HCT116 (cell line): ENCODE data around the gene POP5. TPM values are rescaled to one million over a fixed set of nuclear protein-coding genes. Genes with fewer than 3 reads are reported as not detected.

Experiments
- CEBPB ChIP-seq: IDR thresholded peaks from 2 replicates; pipeline ENCODE4 v1.6.1; 2012; ENCODE audit warnings: low read depth
- ELF1 ChIP-seq: IDR thresholded peaks from 2 replicates; pipeline ENCODE4 v1.6.1; 2012; ENCODE audit warnings: low read depth, borderline replicate concordance
- JUND ChIP-seq: IDR thresholded peaks from 2 replicates; pipeline ENCODE4 v1.6.1; 2012
- POLR2A ChIP-seq: IDR thresholded peaks from 2 replicates; pipeline ENCODE4 v1.7.0; 2011; ENCODE audit warnings: borderline replicate concordance; ENCODE audit not compliant: insufficient read depth, insufficient read length; ENCODE audit errors: extremely low read depth
- RAD21 ChIP-seq: IDR thresholded peaks from 2 replicates; pipeline ENCODE4 v1.6.1; 2012; ENCODE audit warnings: low read depth, mild to moderate bottlenecking
- REST ChIP-seq: IDR thresholded peaks from 2 replicates; pipeline ENCODE4 v1.6.1; 2012; ENCODE audit warnings: low read depth
- SIN3A ChIP-seq: IDR thresholded peaks from 2 replicates; pipeline ENCODE4 v1.6.1; 2012; ENCODE audit warnings: low read depth
- SP1 ChIP-seq: IDR thresholded peaks from 2 replicates; pipeline ENCODE4 v1.6.1; 2012; ENCODE audit warnings: low read depth
- SRF ChIP-seq: IDR thresholded peaks from 2 replicates; pipeline ENCODE4 v1.6.1; 2012; ENCODE audit warnings: low read depth
- TCF7L2 ChIP-seq: IDR thresholded peaks from 2 replicates; pipeline ENCODE4 v1.7.0; 2011; ENCODE audit warnings: borderline replicate concordance, inconsistent platforms; ENCODE audit not compliant: insufficient read depth, insufficient read length; ENCODE audit errors: extremely low read depth
- ZBTB33 ChIP-seq: IDR thresholded peaks from 2 replicates; pipeline ENCODE4 v1.6.1; 2011; ENCODE audit warnings: mild to moderate bottlenecking, low read length, moderate library complexity; ENCODE audit not compliant: insufficient replicate concordance; ENCODE audit errors: extremely low read depth
- ZFX ChIP-seq: fragments of 450-650 bp; IDR thresholded peaks from 2 replicates; pipeline ENCODE4 v1.6.1; 2017
- total RNA-seq: library from RNA; stranded (reverse); gene quantifications from one replicate; pipeline ENCODE4 v1.2.1, GENCODE V29; 2021; ENCODE audit not compliant: unreplicated experiment

Gene POP5
- total RNA-seq, 1 experiment from 2014 or later: 66.9 TPM

- TF ChIP-seq REST (no peak), ELF1 (no peak; the same call in 1 of the 2 replicates), JUND (0 out of 2 replicates have a peak, but pooled peaks have one; percentile 7), SRF (no peak), POLR2A (peak; percentile 71), RAD21 (no peak), ZFX (no peak), SP1 (peak; percentile 70), TCF7L2 (peak; percentile 75), ZBTB33 (peak; percentile 79), CEBPB (peak; percentile 93), SIN3A (peak; percentile 68)
These were observed 52.2 kb downstream of the POP5 start, which contains the start of gene COQ5 (continued) for GRCh38 chr12:120528861-120529525.

Other genes with a start within 250 kb of the POP5 start
- gene MSI1, start 212.2 kb downstream of the POP5 start, total RNA-seq: 26.0 TPM
- 464 TPM for gene COX6A1, start 143.3 kb downstream of the POP5 start, total RNA-seq
- gene TRIAP1, start 135.0 kb downstream of the POP5 start, total RNA-seq: 40.3 TPM
- gene GATC, start 135.0 kb downstream of the POP5 start, total RNA-seq: 48.7 TPM
- gene SRSF9, start 111.7 kb downstream of the POP5 start, total RNA-seq: 297 TPM
- gene DYNLL1, start 85.3 kb downstream of the POP5 start, total RNA-seq: 243 TPM
- gene COQ5, start 52.2 kb downstream of the POP5 start, total RNA-seq: 34.1 TPM
- gene RNF10, start 47.0 kb downstream of the POP5 start, total RNA-seq: 141 TPM
- gene CABP1, start 59.2 kb upstream of the POP5 start, total RNA-seq: 0.84 TPM
- 152 TPM for gene MLEC, start 105.7 kb upstream of the POP5 start, total RNA-seq
- 33.8 TPM for gene UNC119B, start 129.1 kb upstream of the POP5 start, total RNA-seq
- 21.4 TPM for gene ACADS, start 144.4 kb upstream of the POP5 start, total RNA-seq